PC-9 (cell line): Measurements from ENCODE around the gene TDG.

ENCODE experiments used
- EZH2 ChIP-seq: fragments of 200-600 bp; sonication (generic); IDR thresholded peaks from 2 replicates; pipeline ENCODE4 v1.8.0; 2017; ENCODE audit warnings: antibody characterized with exemption, low read depth
- TF ChIP-seq, protein P1 (sequence below): fragments of 200-600 bp; sonication (generic); conservative IDR thresholded peaks from 2 replicates; pipeline ENCODE4 v1.6.1; 2017; ENCODE audit warnings: mixed run types, antibody characterized with exemption, mild to moderate bottlenecking, moderate library complexity

DNA sequence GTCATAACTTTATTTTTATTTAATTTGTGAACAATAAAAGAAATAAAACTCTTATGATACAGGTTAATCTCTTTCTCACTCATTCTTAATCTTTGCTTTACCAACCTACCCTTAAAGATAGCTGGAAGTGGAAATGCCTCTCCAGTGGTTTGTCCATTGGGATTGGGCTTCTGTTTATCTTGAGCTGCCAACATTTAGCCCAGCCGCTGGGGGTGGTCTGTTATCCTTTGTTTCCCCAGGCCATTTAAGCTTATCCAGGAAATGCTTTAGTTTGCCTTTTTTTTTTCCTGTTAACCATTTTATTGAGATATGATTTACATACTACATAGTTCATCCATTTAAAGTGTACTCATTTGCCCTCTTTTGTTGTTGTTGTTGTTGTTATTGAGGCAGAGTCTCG, 8.2 kb downstream of the TDG start:
- no peak for TF ChIP-seq EZH2
- TF ChIP-seq, protein P1, sequence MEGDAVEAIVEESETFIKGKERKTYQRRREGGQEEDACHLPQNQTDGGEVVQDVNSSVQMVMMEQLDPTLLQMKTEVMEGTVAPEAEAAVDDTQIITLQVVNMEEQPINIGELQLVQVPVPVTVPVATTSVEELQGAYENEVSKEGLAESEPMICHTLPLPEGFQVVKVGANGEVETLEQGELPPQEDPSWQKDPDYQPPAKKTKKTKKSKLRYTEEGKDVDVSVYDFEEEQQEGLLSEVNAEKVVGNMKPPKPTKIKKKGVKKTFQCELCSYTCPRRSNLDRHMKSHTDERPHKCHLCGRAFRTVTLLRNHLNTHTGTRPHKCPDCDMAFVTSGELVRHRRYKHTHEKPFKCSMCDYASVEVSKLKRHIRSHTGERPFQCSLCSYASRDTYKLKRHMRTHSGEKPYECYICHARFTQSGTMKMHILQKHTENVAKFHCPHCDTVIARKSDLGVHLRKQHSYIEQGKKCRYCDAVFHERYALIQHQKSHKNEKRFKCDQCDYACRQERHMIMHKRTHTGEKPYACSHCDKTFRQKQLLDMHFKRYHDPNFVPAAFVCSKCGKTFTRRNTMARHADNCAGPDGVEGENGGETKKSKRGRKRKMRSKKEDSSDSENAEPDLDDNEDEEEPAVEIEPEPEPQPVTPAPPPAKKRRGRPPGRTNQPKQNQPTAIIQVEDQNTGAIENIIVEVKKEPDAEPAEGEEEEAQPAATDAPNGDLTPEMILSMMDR = no peak
